ENCODE data around the gene ZNF428. TPM values are rescaled to one million over a fixed set of nuclear protein-coding genes. Genes with fewer than 3 reads are reported as not detected.
A peak's percentile ranks its signal among the peaks of the same experiment; 100 is the strongest.

The ZNF428 gene
- total and polyA plus RNA-seq, 2 donors from 2014 or later: 44.3 to 95.4 TPM

GRCh38 chr19:43634506-43634871, 15.1 kb upstream of the ZNF428 start:
- peak overlapping the region in 1 of 3 donors; percentile 58 for H3K9ac ChIP-seq (ENCODE audit: low read length in 3 of 3)

GRCh38 chr19:43634068-43634467, 14.6 kb upstream of the ZNF428 start:
- H3K27me3 ChIP-seq (ENCODE audit: control insufficient read depth, insufficient read depth, low read length): no peaks in the 10 kb centered on the region
- H3K9ac ChIP-seq (ENCODE audit: low read length in 3 of 3): peak overlapping the region in 1 of 3 donors; percentile 34
- peaks cover 0 to 7% (median 4%) of the 10 kb centered on the region in 3 donors for H3K4me1 ChIP-seq (ENCODE audit: control insufficient read depth in 2 of 3, insufficient read depth in 2 of 3, low read depth in 1 of 3, low read length in 3 of 3)
- FAIRE-seq: no peak
- no peaks in the 10 kb centered on the region for H3K9me3 ChIP-seq (ENCODE audit: control insufficient read depth in 2 of 3, insufficient read depth in 1 of 3, low read length in 3 of 3)
- H3K36me3 ChIP-seq (ENCODE audit: control insufficient read depth in 2 of 3, insufficient read depth in 3 of 3, low read length in 3 of 3): no peaks in the 10 kb centered on the region
- DNase-seq: no peak
- no peak overlapping the region for H3K27ac ChIP-seq (ENCODE audit: low read depth in 2 of 2, low read length in 2 of 2)
- no peak overlapping the region for H3K4me3 ChIP-seq (ENCODE audit: low read length in 3 of 3)
- intact Hi-C loops (cut with DNase I): no loop called here
- no peak for TF ChIP-seq CTCF (IDR thresholded peaks at IDR 0.05; ENCODE audit: borderline replicate concordance, extremely low read depth, insufficient read depth)

More at GRCh38 chr19:43634506-43634871, 15.1 kb upstream of the ZNF428 start:
- H3K36me3 ChIP-seq (ENCODE audit: control insufficient read depth in 2 of 3, insufficient read depth in 3 of 3, low read length in 3 of 3): no peaks in the 10 kb centered on the region
- H3K4me1 ChIP-seq (ENCODE audit: control insufficient read depth in 2 of 3, insufficient read depth in 2 of 3, low read depth in 1 of 3, low read length in 3 of 3): peaks cover 0 to 7% (median 4%) of the 10 kb centered on the region in 3 donors
- no peak for TF ChIP-seq CTCF (IDR thresholded peaks at IDR 0.05; ENCODE audit: borderline replicate concordance, extremely low read depth, insufficient read depth)
- DNase-seq: peak in 4 of 5 donors; percentile 38 to 68 (median 58)
- H3K27ac ChIP-seq (ENCODE audit: low read depth in 2 of 2, low read length in 2 of 2): peak overlapping the region; percentile 54 to 57
- no peaks in the 10 kb centered on the region for H3K9me3 ChIP-seq (ENCODE audit: control insufficient read depth in 2 of 3, insufficient read depth in 1 of 3, low read length in 3 of 3)
- intact Hi-C loops (cut with DNase I): no loop called here
- no peak for FAIRE-seq
- H3K4me3 ChIP-seq (ENCODE audit: low read length in 3 of 3): peak overlapping the region; percentile 26 to 46 (median 39)
- no peaks in the 10 kb centered on the region for H3K27me3 ChIP-seq (ENCODE audit: control insufficient read depth, insufficient read depth, low read length)

GRCh38 chr19:43633520-43633919, 14.1 kb upstream of the ZNF428 start:
- no peak for TF ChIP-seq CTCF (IDR thresholded peaks at IDR 0.05; ENCODE audit: borderline replicate concordance, extremely low read depth, insufficient read depth)
- Histone ChIP-seq H3K27ac (ENCODE audit: low read depth in 2 of 2, low read length in 2 of 2) (no peak overlapping the region), H3K4me1 (ENCODE audit: control insufficient read depth in 2 of 3, insufficient read depth in 2 of 3, low read depth in 1 of 3, low read length in 3 of 3) (peaks cover 0 to 7% (median 4%) of the 10 kb centered on the region in 3 donors), H3K4me3 (ENCODE audit: low read length in 3 of 3) (no peak overlapping the region), H3K9me3 (ENCODE audit: control insufficient read depth in 2 of 3, insufficient read depth in 1 of 3, low read length in 3 of 3) (no peaks in the 10 kb centered on the region), H3K36me3 (ENCODE audit: control insufficient read depth in 2 of 3, insufficient read depth in 3 of 3, low read length in 3 of 3) (no peaks in the 10 kb centered on the region), H3K9ac (ENCODE audit: low read length in 3 of 3) (no peak overlapping the region), H3K27me3 (ENCODE audit: control insufficient read depth, insufficient read depth, low read length) (no peaks in the 10 kb centered on the region)
- DNase-seq (no peak), FAIRE-seq (no peak)
- intact Hi-C loops (cut with DNase I): no loop called here

GRCh38 chr19:43631491-43631890, 12.1 kb upstream of the ZNF428 start:
- no peak overlapping the region for H3K4me3 ChIP-seq (ENCODE audit: low read length in 3 of 3)
- no peak for DNase-seq
- TF ChIP-seq CTCF (IDR thresholded peaks at IDR 0.05; ENCODE audit: borderline replicate concordance, extremely low read depth, insufficient read depth): no peak
- H3K9me3 ChIP-seq (ENCODE audit: control insufficient read depth in 2 of 3, insufficient read depth in 1 of 3, low read length in 3 of 3): no peaks in the 10 kb centered on the region
- intact Hi-C loops (cut with DNase I): no loop called here
- H3K36me3 ChIP-seq (ENCODE audit: control insufficient read depth in 2 of 3, insufficient read depth in 3 of 3, low read length in 3 of 3): no peaks in the 10 kb centered on the region
- no peaks in the 10 kb centered on the region for H3K27me3 ChIP-seq (ENCODE audit: control insufficient read depth, insufficient read depth, low read length)
- no peak overlapping the region for H3K9ac ChIP-seq (ENCODE audit: low read length in 3 of 3)
- FAIRE-seq: no peak
- H3K27ac ChIP-seq (ENCODE audit: low read depth in 2 of 2, low read length in 2 of 2): no peak overlapping the region
- peaks cover 0 to 7% (median 4%) of the 10 kb centered on the region in 3 donors for H3K4me1 ChIP-seq (ENCODE audit: control insufficient read depth in 2 of 3, insufficient read depth in 2 of 3, low read depth in 1 of 3, low read length in 3 of 3)

Data from kidney (tissue), 14 donors.